Coronary artery (tissue), 2 donors: ENCODE results near the gene TBC1D30.
A peak's percentile ranks its signal among the peaks of the same experiment; 100 is the strongest.

ENCODE experiments used
- DNase-seq: peaks from one replicate; pipeline ENCODE4 v3.0.0-alpha.2; 2017; ENCODE audit warnings: low spot score
- H3K27ac ChIP-seq, 2 donors: fragments of 200-600 bp; sonication (generic); one replicate each; pipeline ENCODE4 v1.5.1; 2016 to 2019
- H3K4me3 ChIP-seq: fragments of 200-600 bp; sonication (generic); 2 replicates; pipeline ENCODE4 v1.5.1; 2016; ENCODE audit warnings: mild to moderate bottlenecking, moderate library complexity
- CTCF ChIP-seq: fragments of 200-600 bp; sonication (generic); IDR thresholded peaks from one replicate; pipeline ENCODE4 v1.5.1; 2019; ENCODE audit warnings: antibody characterized with exemption

Gene TBC1D30

DNA sequence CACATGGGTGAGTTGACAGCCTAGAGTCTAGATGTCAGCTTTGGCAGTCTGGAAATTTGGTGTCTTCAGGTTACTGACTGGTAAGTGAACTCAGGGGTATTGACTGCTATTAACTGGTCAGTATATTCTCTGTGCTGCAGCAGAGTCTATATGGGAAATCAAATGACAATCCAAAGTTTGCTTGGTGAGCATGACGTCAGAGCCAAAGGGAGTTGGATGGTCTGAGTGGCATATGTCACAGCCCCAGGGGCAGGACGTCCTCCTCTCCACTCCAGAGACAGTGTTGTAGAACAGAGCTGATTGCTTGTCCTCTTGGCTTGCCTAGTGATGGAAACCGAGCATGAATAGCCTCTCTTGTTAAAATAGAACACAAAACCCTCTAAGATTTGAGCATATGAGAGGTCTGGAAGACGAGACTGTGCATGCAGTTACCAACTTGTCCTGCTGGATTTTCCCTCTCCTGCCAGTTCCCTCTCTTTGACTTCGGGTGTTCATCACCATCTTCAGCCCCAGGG, 3.3 kb upstream of the TBC1D30 start:
- TF ChIP-seq CTCF: no peak
- no peak for DNase-seq
- Histone ChIP-seq H3K27ac (no peak overlapping the region), H3K4me3 (no peak overlapping the region)

DNA sequence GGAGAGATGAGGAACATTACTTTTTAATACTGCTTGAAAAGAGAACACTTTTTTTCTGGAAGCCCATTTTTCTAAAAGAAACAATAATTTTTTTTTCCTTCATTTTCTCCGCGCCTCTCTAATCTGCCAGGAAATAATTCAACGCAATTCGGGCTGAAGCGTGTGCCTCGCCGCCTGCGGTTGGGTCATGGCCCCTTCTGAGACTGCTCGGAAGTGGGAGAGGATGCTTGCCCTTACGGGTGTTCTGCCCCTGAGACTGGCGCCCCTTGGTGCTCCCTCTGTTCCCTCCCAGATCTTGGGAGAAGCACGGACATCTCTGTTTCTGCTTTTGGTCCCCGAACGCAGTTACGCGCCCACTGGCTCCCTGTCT, 332 bp upstream of the TBC1D30 start:
- peak overlapping the region; percentile 71 for H3K4me3 ChIP-seq
- no peak for DNase-seq
- no peak for TF ChIP-seq CTCF

DNA sequence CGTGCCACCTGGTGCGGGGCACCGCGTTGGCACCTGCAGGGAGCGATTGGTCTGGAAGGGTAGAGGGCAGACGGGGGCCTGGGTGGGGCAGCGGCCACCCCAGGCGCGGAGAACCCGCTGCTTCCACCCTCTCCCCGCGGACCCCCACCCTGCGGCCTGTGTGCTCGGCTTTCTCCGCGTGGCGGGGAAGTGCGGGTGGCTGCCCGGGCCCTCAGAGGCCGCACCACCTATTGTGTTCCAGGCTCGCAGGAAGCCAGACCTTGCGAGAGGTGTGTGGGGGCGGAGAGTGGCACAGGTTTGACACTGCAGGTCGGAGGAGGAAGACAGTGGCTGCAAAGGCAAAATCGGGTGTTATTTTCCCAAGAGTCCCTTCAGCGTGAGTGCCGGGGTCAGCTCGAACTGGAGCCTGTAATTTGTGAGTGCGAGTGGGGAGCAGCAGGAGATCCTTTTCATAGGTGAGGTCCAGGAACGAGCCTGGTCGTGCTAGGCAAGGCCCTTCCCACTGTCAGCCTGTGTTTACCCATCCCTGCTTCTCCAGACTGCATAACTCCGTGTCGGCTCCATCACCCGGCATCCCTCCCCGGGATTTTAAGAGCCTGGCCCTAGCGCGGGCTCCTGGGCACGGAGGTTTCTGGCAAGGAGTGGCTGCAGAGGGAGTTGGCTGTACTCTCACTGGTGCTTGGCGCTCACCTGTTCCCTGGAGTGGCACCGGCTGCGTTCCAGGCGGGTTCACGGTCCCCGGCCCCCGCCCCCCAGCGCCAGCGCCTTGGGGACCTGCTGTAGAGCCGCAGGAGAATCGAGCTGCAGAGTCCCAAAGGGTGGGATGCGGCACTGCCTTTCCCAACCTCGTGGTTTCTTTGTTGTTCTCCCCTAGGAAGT, 935 bp downstream of the TBC1D30 start:
- Histone ChIP-seq H3K27ac (no peak overlapping the region), H3K4me3 (peak overlapping the region; percentile 71)
- DNase-seq: no peak
- no peak for TF ChIP-seq CTCF

More for the DNA sequence above, 332 bp upstream of the TBC1D30 start:
- no peak overlapping the region for H3K27ac ChIP-seq

DNA sequence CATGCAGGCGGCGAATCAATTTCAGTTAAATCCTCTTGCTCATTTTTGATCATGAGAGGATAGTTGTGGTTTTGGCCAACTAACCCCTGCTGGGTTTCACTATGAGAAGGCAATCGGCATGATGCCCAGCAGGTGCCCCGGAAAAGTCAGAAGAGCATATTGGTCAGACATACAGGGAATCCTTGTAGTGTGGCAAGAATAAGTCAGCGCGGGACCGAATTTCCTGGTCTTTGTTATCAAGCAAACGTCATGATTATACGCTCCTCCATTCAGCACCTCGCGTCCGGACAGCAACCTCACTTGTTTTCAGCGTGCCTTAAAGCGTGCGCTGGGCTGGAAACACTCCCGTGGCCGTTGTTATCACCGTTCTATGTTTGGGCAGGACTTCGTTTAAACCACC, 1.8 kb downstream of the TBC1D30 start:
- no peak overlapping the region for H3K27ac ChIP-seq
- TF ChIP-seq CTCF: no peak
- no peak for DNase-seq
- H3K4me3 ChIP-seq: peak overlapping the region; percentile 35

GRCh38 chr12:64828713-64829112, 4.3 kb downstream of the TBC1D30 start:
- no peak for DNase-seq
- H3K27ac ChIP-seq: no peak overlapping the region
- H3K4me3 ChIP-seq: no peak overlapping the region
- TF ChIP-seq CTCF: no peak

DNA sequence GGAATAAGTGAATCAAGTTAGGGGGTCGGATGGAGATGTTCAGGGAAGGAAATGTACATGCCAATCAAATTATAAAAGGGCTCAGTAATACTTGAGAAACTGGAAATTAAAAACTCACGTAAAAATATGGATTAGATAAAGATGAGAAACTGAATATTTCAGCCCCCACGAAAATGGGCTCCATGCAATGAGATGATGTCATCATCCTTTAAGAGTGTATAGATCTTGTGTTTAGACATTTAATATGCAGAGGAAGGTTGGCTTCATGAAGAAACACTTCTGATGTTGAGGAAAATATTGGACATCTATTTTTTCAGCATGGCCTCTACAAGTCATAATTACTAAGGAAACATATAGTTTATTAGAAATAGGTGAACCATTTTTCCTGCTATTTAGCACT, 9.5 kb downstream of the TBC1D30 start:
- no peak overlapping the region for H3K4me3 ChIP-seq
- DNase-seq: no peak
- no peak overlapping the region for H3K27ac ChIP-seq
- TF ChIP-seq CTCF: no peak

GRCh38 chr12:64835901-64836300, 11.5 kb downstream of the TBC1D30 start:
- H3K27ac ChIP-seq: no peak overlapping the region
- no peak for TF ChIP-seq CTCF

More at GRCh38 chr12:64835901-64836300, 11.5 kb downstream of the TBC1D30 start:
- no peak for DNase-seq
- H3K4me3 ChIP-seq: no peak overlapping the region
